ENCODE measurements around the gene FAM149A. TPM values are rescaled to one million over a fixed set of nuclear protein-coding genes. Genes with fewer than 3 reads are reported as not detected.
A peak's percentile ranks its signal among the peaks of the same experiment; 100 is the strongest.

FAM149A gene
- total and polyA plus RNA-seq, 2 donors (not counting 1 experiment from before 2014, with no cell fraction given): 0.12 TPM; not detected in 1

DNA sequence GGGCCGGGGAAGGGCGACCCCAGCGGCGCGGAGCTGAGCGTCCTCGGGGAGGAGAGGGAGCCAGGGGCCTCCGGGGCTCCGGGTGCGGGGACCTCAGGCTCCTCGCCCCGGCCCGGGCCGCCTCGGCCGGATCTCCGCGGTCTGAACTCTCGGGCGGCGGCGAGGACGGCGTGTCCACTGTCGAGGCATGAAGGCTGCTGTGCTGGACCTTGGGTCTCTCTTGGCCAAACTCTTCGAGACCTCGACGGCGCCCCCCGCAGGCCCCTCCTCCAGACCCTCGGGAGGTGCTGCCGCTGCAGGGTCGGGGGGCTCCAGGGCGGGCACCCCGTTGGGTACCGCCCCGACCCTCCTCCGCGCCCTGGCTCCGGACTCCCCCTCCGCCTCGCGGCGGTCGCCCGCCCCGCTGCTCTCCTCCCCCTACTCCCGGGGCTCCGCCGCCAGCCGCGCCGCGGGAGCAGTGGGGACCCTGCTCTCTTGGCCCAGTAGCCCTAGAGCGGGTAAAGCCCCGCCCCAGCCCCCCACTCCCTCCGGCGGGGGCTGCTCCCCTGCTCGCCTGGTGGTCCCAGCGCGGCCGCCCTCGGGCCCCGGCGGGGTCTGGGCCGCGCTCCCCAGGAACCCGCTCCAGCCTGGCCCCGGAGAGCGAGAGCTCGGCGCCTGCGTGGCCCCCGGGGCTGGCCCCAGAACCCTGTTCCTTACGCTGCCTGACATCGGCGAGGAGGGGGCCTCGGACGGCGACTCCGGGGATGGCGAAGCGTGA lies 564 bp downstream of the FAM149A start:
- TF ChIP-seq, protein P1, sequence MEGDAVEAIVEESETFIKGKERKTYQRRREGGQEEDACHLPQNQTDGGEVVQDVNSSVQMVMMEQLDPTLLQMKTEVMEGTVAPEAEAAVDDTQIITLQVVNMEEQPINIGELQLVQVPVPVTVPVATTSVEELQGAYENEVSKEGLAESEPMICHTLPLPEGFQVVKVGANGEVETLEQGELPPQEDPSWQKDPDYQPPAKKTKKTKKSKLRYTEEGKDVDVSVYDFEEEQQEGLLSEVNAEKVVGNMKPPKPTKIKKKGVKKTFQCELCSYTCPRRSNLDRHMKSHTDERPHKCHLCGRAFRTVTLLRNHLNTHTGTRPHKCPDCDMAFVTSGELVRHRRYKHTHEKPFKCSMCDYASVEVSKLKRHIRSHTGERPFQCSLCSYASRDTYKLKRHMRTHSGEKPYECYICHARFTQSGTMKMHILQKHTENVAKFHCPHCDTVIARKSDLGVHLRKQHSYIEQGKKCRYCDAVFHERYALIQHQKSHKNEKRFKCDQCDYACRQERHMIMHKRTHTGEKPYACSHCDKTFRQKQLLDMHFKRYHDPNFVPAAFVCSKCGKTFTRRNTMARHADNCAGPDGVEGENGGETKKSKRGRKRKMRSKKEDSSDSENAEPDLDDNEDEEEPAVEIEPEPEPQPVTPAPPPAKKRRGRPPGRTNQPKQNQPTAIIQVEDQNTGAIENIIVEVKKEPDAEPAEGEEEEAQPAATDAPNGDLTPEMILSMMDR (IDR thresholded peaks at IDR 0.05): no peak
- TF ChIP-seq EZH2 (IDR thresholded peaks at IDR 0.05; ENCODE audit: borderline replicate concordance, insufficient read depth, low read depth, low read length, poor library complexity, severe bottlenecking): no peak
- Histone ChIP-seq H3K4me3 (ENCODE audit: control extremely low read depth in 1 of 5, extremely low read depth in 1 of 5, insufficient read depth in 1 of 5, low read depth in 2 of 5, low read length in 4 of 5) (peak overlapping the region in 4 of 5 experiments; percentile 15 to 43 (median 42)), H3K36me3 (replicated peaks in 1 of 2; ENCODE audit: control extremely low read depth in 1 of 2, control insufficient read depth in 1 of 2, extremely low read depth in 1 of 2, insufficient read depth in 2 of 2, low read length in 1 of 2) (no peaks in the 10 kb centered on the region), H4K20me1 (ENCODE audit: control insufficient read depth, insufficient read depth, low read length, poor library complexity, severe bottlenecking) (no peaks in the 10 kb centered on the region), H3K79me2 (ENCODE audit: control insufficient read depth, insufficient read depth, low read length) (no peaks in the 10 kb centered on the region), H3K9ac (ENCODE audit: low read length) (peak overlapping the region; percentile 43), H3K27me3 (replicated peaks in 1 of 4; ENCODE audit: control extremely low read depth in 1 of 4, control insufficient read depth in 3 of 4, insufficient read depth in 4 of 4, low read length in 3 of 4) (peaks cover 0 to 43% (median 23%) of the 10 kb centered on the region in 4 experiments), H3K4me2 (replicated peaks; ENCODE audit: low read depth, low read length, poor library complexity, severe bottlenecking) (peak overlapping the region; percentile 83), H2AFZ (ENCODE audit: insufficient read depth, low read depth, low read length, poor library complexity, severe bottlenecking) (peak overlapping the region; percentile 56), H3K4me1 (ENCODE audit: control insufficient read depth in 2 of 2, insufficient read depth in 2 of 2, low read length in 2 of 2) (peaks cover 13 to 19% of the 10 kb centered on the region in 2 donors), H3K9me3 (ENCODE audit: control extremely low read depth in 1 of 3, control insufficient read depth in 2 of 3, insufficient read depth in 1 of 3, low read length in 2 of 3) (peaks cover 0 to 8% (median 0%) of the 10 kb centered on the region in 3 donors), H3K27ac (ENCODE audit: low read length in 2 of 2) (no peak overlapping the region)
- ATAC-seq (ENCODE audit: low read depth): no peak
- H3K4me1 Mint-ChIP-seq: peaks cover 5% of the 10 kb centered on the region
- DNase-seq: no peak
- WGBS (ENCODE audit: insufficient coverage): 3% methylated on average over 83 of the region's 83 CpGs
- no peaks in the 10 kb centered on the region for H3K9me3 Mint-ChIP-seq (ENCODE audit: insufficient read depth)
- H3K4me3 Mint-ChIP-seq: peak overlapping the region; percentile 80
- CTCF ChIA-PET: no interaction called here
- intact Hi-C loops (cut with micrococcal nuclease): no loop called here
- POLR2A ChIA-PET: no interaction called here
- no peak overlapping the region for H3K27ac Mint-ChIP-seq
- peaks cover 65% of the 10 kb centered on the region for H3K27me3 Mint-ChIP-seq

Measured in B cell (primary cell).